ENCODE data around the gene NME7. TPM values are rescaled to one million over a fixed set of nuclear protein-coding genes. Genes with fewer than 3 reads are reported as not detected.
"Not testable (repeated sequence)": the region's sequence is repeated elsewhere in the genome, so short reads cannot be mapped to it uniquely, and the experiment has no call there.

The NME7 gene
- total RNA-seq, 4 donors from 2014 or later = 3.7 to 8.4 (median 5.5) TPM

- H3K4me3 ChIP-seq = no peak overlapping the region
- H3K9me3 ChIP-seq = no peaks in the 10 kb centered on the region
- no peaks in the 10 kb centered on the region for H3K4me1 ChIP-seq
- H3K27ac ChIP-seq = no peak overlapping the region
- intact Hi-C loops (cut with DNase I; ENCODE audit: low total_unique reads) = loop anchor here (1.0 to 2.0 kb wide), 2 partner anchors 745 to 1005 kb away; no protein-coding TSS in a partner anchor
- ATAC-seq = no peak
- in situ Hi-C loops (cut with MboI; ENCODE audit: low sequenced_read_pairs in 4 of 4) = loop anchor here in 3 of 4 donors (10.0 to 25.0 kb wide), 5 partner anchors 743 to 1013 kb away; no protein-coding TSS in a partner anchor
- DNase-seq = no peak
- no peaks in the 10 kb centered on the region for H3K36me3 ChIP-seq
- no peaks in the 10 kb centered on the region for H3K27me3 ChIP-seq
- no peak for TF ChIP-seq POLR2A (IDR thresholded peaks at IDR 0.05)
- TF ChIP-seq CTCF (IDR thresholded peaks at IDR 0.05 in 4 of 5, conservative IDR thresholded peaks at IDR 0.05 in 1 of 5) = no peak
Measured at GRCh38 chr1:169347688-169348382, 19.8 kb downstream of the NME7 start.

- Histone ChIP-seq H3K27me3 (no peaks in the 10 kb centered on the region), H3K27ac (no peak overlapping the region), H3K36me3 (no peaks in the 10 kb centered on the region), H3K4me3 (no peak overlapping the region), H3K4me1 (no peaks in the 10 kb centered on the region), H3K9me3 (no peaks in the 10 kb centered on the region)
- no peak for TF ChIP-seq CTCF (IDR thresholded peaks at IDR 0.05 in 4 of 5, conservative IDR thresholded peaks at IDR 0.05 in 1 of 5)
- DNase-seq = no peak
- no peak for ATAC-seq
- in situ Hi-C loops (cut with MboI; ENCODE audit: low sequenced_read_pairs in 4 of 4) (loop anchor here in 3 of 4 donors (10.0 to 25.0 kb wide), 5 partner anchors 741 to 1011 kb away; no protein-coding TSS in a partner anchor), intact Hi-C loops (cut with DNase I; ENCODE audit: low total_unique reads) (no loop called here)
Measured at GRCh38 chr1:169346036-169346589, 21.5 kb downstream of the NME7 start.

GRCh38 chr1:169345511-169345910, 22.1 kb downstream of the NME7 start:
- TF ChIP-seq POLR2A (IDR thresholded peaks at IDR 0.05) = no peak
- TF ChIP-seq CTCF (IDR thresholded peaks at IDR 0.05 in 4 of 5, conservative IDR thresholded peaks at IDR 0.05 in 1 of 5) = no peak
- Histone ChIP-seq H3K9me3 (no peaks in the 10 kb centered on the region), H3K27me3 (no peaks in the 10 kb centered on the region), H3K36me3 (no peaks in the 10 kb centered on the region), H3K27ac (no peak overlapping the region), H3K4me3 (no peak overlapping the region), H3K4me1 (no peaks in the 10 kb centered on the region)
- DNase-seq (no peak), ATAC-seq (no peak)
- in situ Hi-C loops (cut with MboI; ENCODE audit: low sequenced_read_pairs in 4 of 4) = loop anchor here in 3 of 4 donors (10.0 to 25.0 kb wide), 5 partner anchors 741 to 1011 kb away; no protein-coding TSS in a partner anchor
- intact Hi-C loops (cut with DNase I; ENCODE audit: low total_unique reads) = no loop called here

GRCh38 chr1:169342096-169342495, 25.5 kb downstream of the NME7 start:
- H3K9me3 ChIP-seq; DNase-seq; H3K36me3 ChIP-seq; H3K27ac ChIP-seq; H3K4me1 ChIP-seq; ATAC-seq; intact Hi-C loops (cut with DNase I; ENCODE audit: low total_unique reads); H3K27me3 ChIP-seq; H3K4me3 ChIP-seq: not testable (repeated sequence)
- in situ Hi-C loops (cut with MboI; ENCODE audit: low sequenced_read_pairs in 4 of 4) = loop anchor here (5.0 to 25.0 kb wide), 6 partner anchors 737 to 1007 kb away; no protein-coding TSS in a partner anchor

GRCh38 chr1:169340882-169341281, 26.7 kb downstream of the NME7 start:
- TF ChIP-seq CTCF (IDR thresholded peaks at IDR 0.05 in 4 of 5, conservative IDR thresholded peaks at IDR 0.05 in 1 of 5) (no peak), POLR2A (IDR thresholded peaks at IDR 0.05) (no peak)
- H3K4me1 ChIP-seq = no peaks in the 10 kb centered on the region
- no peaks in the 10 kb centered on the region for H3K27me3 ChIP-seq
- H3K27ac ChIP-seq = no peak overlapping the region
- H3K9me3 ChIP-seq = no peaks in the 10 kb centered on the region
- DNase-seq = no peak
- H3K4me3 ChIP-seq = no peak overlapping the region
- no peak for ATAC-seq
- intact Hi-C loops (cut with DNase I; ENCODE audit: low total_unique reads) (no loop called here), in situ Hi-C loops (cut with MboI; ENCODE audit: low sequenced_read_pairs in 4 of 4) (loop anchor here (5.0 to 25.0 kb wide), 6 partner anchors 736 to 1006 kb away; no protein-coding TSS in a partner anchor)
- no peaks in the 10 kb centered on the region for H3K36me3 ChIP-seq

Data from gastrocnemius medialis (tissue), 4 donors.